ENCODE results near the gene EMP2.

Gene EMP2

GRCh38 chr16:10614685-10615084 lies 34.3 kb upstream of the EMP2 start:
- H3K27ac ChIP-seq (ENCODE audit: low read depth, low read length): no peak overlapping the region
- H3K9me3 ChIP-seq (ENCODE audit: insufficient read depth, low read length): no peaks in the 10 kb centered on the region
- no peak overlapping the region for H3K9ac ChIP-seq (ENCODE audit: low read length)
- no peaks in the 10 kb centered on the region for H3K36me3 ChIP-seq (ENCODE audit: low read length)
- no peaks in the 10 kb centered on the region for H3F3A ChIP-seq (ENCODE audit: insufficient read depth)
- H3K9me2 ChIP-seq (replicated peaks; ENCODE audit: insufficient read depth, low read length): no peaks in the 10 kb centered on the region
- H3K4me2 ChIP-seq (ENCODE audit: low read depth, low read length, poor library complexity, severe bottlenecking): no peak overlapping the region
- no peaks in the 10 kb centered on the region for H4K20me1 ChIP-seq (ENCODE audit: low read depth, low read length)
- H2AFZ ChIP-seq (ENCODE audit: low read depth, low read length, severe bottlenecking): no peak overlapping the region
- TF ChIP-seq CTCF (IDR thresholded peaks at IDR 0.05; ENCODE audit: insufficient read depth, low read length, poor library complexity, severe bottlenecking) (no peak), EZH2phosphoT487 (conservative IDR thresholded peaks at IDR 0.05; ENCODE audit: low read length) (no peak)
- H3K79me2 ChIP-seq (ENCODE audit: insufficient read depth, low read length): no peaks in the 10 kb centered on the region
- H3K27me3 ChIP-seq (ENCODE audit: low read length): no peaks in the 10 kb centered on the region
- H3K4me3 ChIP-seq (ENCODE audit: insufficient read depth, low read length, poor library complexity, severe bottlenecking): no peak overlapping the region

DNA sequence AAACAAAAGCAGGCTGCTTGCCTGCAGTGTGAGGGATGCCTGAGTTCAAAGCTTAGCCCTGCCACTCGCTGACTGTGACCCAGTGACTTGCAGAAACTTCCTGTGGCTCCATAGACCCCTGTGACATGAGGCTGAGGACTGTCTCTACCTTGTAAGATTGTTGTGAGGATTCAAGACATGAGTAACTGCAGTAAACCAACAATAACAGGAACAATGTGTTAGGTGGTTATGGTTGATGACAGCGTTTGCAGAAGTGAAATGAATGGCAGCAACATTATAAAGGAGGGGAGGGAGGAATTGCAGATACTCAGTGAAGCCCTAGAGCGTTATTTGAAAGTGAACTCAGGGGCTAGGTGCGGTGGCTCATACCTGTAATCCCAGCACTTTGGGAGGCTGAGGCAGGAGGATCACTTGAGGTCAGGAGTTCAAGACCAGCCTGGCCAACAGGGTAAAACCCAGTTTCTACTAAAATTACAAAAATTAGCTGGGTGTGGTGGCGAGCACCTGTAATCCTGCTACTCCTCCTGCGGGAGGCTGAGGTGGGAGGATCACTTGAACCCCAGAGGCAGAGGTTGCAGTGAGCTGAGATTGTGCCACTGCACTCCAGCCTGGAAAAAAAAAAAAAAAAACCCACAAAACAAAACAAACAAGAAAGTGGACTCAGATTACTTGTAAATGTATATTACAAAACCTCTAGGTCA lies 33.5 kb upstream of the EMP2 start:
- TF ChIP-seq CTCF (IDR thresholded peaks at IDR 0.05; ENCODE audit: insufficient read depth, low read length, poor library complexity, severe bottlenecking) (no peak), EZH2phosphoT487 (conservative IDR thresholded peaks at IDR 0.05; ENCODE audit: low read length) (no peak)
- Histone ChIP-seq H3K27ac (ENCODE audit: low read depth, low read length) (no peak overlapping the region), H3K9me2 (replicated peaks; ENCODE audit: insufficient read depth, low read length) (no peaks in the 10 kb centered on the region), H3K4me3 (ENCODE audit: insufficient read depth, low read length, poor library complexity, severe bottlenecking) (no peak overlapping the region), H3K79me2 (ENCODE audit: insufficient read depth, low read length) (no peaks in the 10 kb centered on the region), H2AFZ (ENCODE audit: low read depth, low read length, severe bottlenecking) (no peak overlapping the region), H3K4me2 (ENCODE audit: low read depth, low read length, poor library complexity, severe bottlenecking) (no peak overlapping the region), H3K9me3 (ENCODE audit: insufficient read depth, low read length) (no peaks in the 10 kb centered on the region), H3F3A (ENCODE audit: insufficient read depth) (no peaks in the 10 kb centered on the region), H3K9ac (ENCODE audit: low read length) (no peak overlapping the region), H4K20me1 (ENCODE audit: low read depth, low read length) (no peaks in the 10 kb centered on the region), H3K36me3 (ENCODE audit: low read length) (no peaks in the 10 kb centered on the region), H3K27me3 (ENCODE audit: low read length) (no peaks in the 10 kb centered on the region)

DNA sequence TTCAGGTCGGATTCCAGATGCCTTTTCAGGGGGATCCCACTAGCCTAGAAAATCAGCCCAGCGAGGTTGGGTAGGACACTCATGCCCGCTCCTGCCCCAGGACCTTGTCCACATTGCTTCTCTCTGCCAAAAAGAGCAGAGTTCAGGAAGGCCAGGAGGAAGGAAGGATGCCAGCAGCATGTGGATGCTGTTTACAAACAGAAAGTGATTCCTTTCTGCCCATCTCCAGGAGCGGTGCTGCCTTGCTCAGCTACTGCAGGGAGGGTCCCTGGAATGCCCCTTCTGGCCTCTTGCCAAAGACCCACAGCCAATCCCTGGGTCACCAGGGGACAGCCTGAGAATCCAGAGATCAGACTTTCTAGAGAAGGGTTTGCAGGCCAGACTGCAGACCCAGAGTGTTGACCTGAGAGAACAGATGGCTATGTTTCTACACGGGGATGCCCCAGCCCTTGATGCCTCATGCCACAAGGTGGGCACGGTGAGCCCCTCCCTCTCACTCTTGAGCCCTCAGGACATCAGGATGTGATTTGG lies 32.3 kb upstream of the EMP2 start:
- Histone ChIP-seq H3K27ac (ENCODE audit: low read depth, low read length) (no peak overlapping the region), H3K79me2 (ENCODE audit: insufficient read depth, low read length) (no peaks in the 10 kb centered on the region), H3K4me3 (ENCODE audit: insufficient read depth, low read length, poor library complexity, severe bottlenecking) (no peak overlapping the region), H3K9me2 (replicated peaks; ENCODE audit: insufficient read depth, low read length) (no peaks in the 10 kb centered on the region), H3K4me2 (ENCODE audit: low read depth, low read length, poor library complexity, severe bottlenecking) (no peak overlapping the region), H2AFZ (ENCODE audit: low read depth, low read length, severe bottlenecking) (no peak overlapping the region), H3K36me3 (ENCODE audit: low read length) (no peaks in the 10 kb centered on the region), H3K9ac (ENCODE audit: low read length) (no peak overlapping the region), H3K9me3 (ENCODE audit: insufficient read depth, low read length) (no peaks in the 10 kb centered on the region), H4K20me1 (ENCODE audit: low read depth, low read length) (no peaks in the 10 kb centered on the region), H3K27me3 (ENCODE audit: low read length) (no peaks in the 10 kb centered on the region), H3F3A (ENCODE audit: insufficient read depth) (no peaks in the 10 kb centered on the region)
- no peak for TF ChIP-seq EZH2phosphoT487 (conservative IDR thresholded peaks at IDR 0.05; ENCODE audit: low read length)
- TF ChIP-seq CTCF (IDR thresholded peaks at IDR 0.05; ENCODE audit: insufficient read depth, low read length, poor library complexity, severe bottlenecking): no peak

Data from SU-DHL-6 (cell line).